OCI-LY3 (cell line): ENCODE results near the gene RFX2.

Experiments
- H2AFZ ChIP-seq: fragments of 200-600, 300-600 bp; shearing (Covaris generic); 2 replicates; pipeline ENCODE4 v1.6.0; 2014; ENCODE audit warnings: antibody characterized with exemption, low read depth, low read length
- H3K27ac ChIP-seq: fragments of 200-600, 300-600 bp; sonication (generic); 2 replicates; pipeline ENCODE4 v1.5.1; 2014; ENCODE audit warnings: mild to moderate bottlenecking, low read length, moderate library complexity, mixed read lengths
- H3K27me3 ChIP-seq: fragments of 200-600, 300-600 bp; sonication (generic); 2 replicates; pipeline ENCODE4 v1.6.1; 2014; ENCODE audit warnings: low read depth, low read length, mixed read lengths
- H3K36me3 ChIP-seq: fragments of 200-600, 300-600 bp; sonication (generic); replicated peaks from 2 replicates; pipeline ENCODE3; 2014; ENCODE audit warnings: low read depth, low read length, mixed read lengths
- H3K4me1 ChIP-seq: fragments of 300-600, 200-600 bp; sonication (generic); 2 replicates; pipeline ENCODE4 v1.6.1; 2014; ENCODE audit warnings: low read length, mixed read lengths
- H3K4me2 ChIP-seq: fragments of 200-600, 300-600 bp; sonication (generic); 2 replicates; pipeline ENCODE4 v1.6.1; 2014; ENCODE audit warnings: low read length, mixed read lengths
- H3K4me3 ChIP-seq: fragments of 300-600, 200-600 bp; sonication (generic); 2 replicates; pipeline ENCODE4 v1.5.1; 2014; ENCODE audit warnings: antibody characterized with exemption, mild to moderate bottlenecking, low read length, moderate library complexity
- H3K79me2 ChIP-seq: fragments of 300-600, 200-600 bp; shearing (Covaris generic); 2 replicates; pipeline ENCODE4 v1.6.1; 2014; ENCODE audit warnings: mild to moderate bottlenecking, low read length, mixed read lengths
- H3K9ac ChIP-seq: fragments of 300-600, 200-600 bp; shearing (Covaris generic); 2 replicates; pipeline ENCODE4 v1.6.0; 2014; ENCODE audit warnings: mild to moderate bottlenecking, low read length, moderate library complexity
- H3K9me3 ChIP-seq: fragments of 200-600, 300-600 bp; shearing (Covaris generic); 2 replicates; pipeline ENCODE4 v1.6.1; 2014; ENCODE audit warnings: low read length, mixed read lengths; ENCODE audit not compliant: insufficient read depth
- H4K20me1 ChIP-seq: fragments of 200-600, 300-600 bp; sonication (generic); 2 replicates; pipeline ENCODE4 v1.6.1; 2016; ENCODE audit warnings: low read length, mixed read lengths; ENCODE audit not compliant: insufficient read depth
- EZH2phosphoT487 ChIP-seq: fragments of 200-600 bp; shearing (Covaris generic); IDR thresholded peaks from 2 replicates; pipeline ENCODE4 v1.6.1; 2018; ENCODE audit warnings: antibody characterized with exemption, mixed run types, low read depth
- TF ChIP-seq, protein P1 (sequence below): fragments of 200-600, 300-600 bp; sonication (generic); IDR thresholded peaks from 2 replicates; pipeline ENCODE4 v1.5.1; 2014; ENCODE audit warnings: antibody characterized with exemption, low read length, low read depth

Gene RFX2

DNA sequence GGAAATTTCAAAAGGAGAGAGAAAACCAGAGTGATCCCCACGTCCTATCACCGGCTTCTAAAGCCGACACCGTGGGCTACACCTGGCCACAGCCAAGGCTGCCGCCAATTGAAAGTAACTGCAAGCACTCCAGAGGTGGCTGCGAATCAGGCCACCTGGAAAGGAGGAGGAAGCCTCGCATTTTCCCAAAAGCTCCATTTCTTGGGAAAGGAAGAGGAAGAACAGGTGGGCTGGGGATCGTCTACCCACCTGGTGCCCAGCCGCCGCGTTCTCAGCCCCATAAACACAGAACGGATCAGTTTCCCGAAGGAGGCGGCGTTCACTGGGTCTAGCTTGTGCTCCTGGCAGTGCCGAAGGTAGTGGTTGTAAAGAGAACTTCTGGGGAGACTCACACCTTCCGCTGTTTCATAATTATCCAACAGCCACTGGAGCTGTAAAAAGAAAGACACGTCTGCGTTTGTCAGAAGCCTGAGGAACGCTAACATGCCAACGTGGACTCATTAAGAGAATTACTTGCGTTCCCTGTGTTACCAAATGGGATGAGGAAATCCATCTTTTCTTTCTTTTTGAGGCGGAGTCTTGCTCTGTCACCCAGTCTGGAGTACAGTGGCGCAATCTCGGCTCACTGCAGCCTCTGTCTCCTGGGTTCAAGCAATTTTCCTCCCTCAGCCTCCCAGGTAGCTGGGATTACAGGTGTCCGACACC lies 94.3 kb downstream of the RFX2 start:
- H2AFZ ChIP-seq = no peak overlapping the region
- no peak overlapping the region for H3K4me3 ChIP-seq
- no peaks in the 10 kb centered on the region for H3K4me1 ChIP-seq

DNA sequence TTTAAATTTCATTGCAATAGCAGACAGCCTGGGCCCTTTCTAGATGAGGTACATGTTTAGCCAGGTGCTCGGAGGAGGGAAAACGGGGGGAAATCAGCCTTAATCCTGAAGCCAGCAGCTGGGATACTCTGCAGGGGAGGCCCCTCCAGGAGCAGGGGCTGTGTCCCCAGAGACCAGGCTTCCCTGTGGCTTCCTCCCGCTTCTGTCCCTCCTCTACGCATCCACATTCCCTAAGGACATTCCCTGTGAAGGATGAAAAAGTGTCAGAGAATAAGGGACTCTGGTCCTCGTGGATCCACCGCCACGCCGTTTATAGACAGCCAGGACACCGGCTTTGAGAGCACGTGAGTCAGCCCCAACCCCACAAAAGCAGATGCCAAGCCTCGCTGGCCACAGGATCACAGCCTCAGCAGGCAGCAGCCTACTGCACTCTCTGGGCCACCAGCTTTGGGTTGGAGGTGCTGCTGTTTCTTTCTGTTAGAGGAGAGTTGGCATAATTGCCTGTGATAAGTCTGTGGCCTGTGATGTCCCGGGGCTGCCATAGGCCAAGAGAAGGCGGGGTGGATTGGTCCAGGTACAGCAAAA lies 95.7 kb downstream of the RFX2 start:
- Histone ChIP-seq H4K20me1 (no peaks in the 10 kb centered on the region), H3K4me2 (no peak overlapping the region), H3K27me3 (no peaks in the 10 kb centered on the region), H3K79me2 (no peaks in the 10 kb centered on the region), H3K36me3 (no peaks in the 10 kb centered on the region), H3K27ac (no peak overlapping the region), H3K9ac (no peak overlapping the region), H2AFZ (no peak overlapping the region), H3K9me3 (no peaks in the 10 kb centered on the region), H3K4me3 (no peak overlapping the region), H3K4me1 (no peaks in the 10 kb centered on the region)
- TF ChIP-seq, protein P1, sequence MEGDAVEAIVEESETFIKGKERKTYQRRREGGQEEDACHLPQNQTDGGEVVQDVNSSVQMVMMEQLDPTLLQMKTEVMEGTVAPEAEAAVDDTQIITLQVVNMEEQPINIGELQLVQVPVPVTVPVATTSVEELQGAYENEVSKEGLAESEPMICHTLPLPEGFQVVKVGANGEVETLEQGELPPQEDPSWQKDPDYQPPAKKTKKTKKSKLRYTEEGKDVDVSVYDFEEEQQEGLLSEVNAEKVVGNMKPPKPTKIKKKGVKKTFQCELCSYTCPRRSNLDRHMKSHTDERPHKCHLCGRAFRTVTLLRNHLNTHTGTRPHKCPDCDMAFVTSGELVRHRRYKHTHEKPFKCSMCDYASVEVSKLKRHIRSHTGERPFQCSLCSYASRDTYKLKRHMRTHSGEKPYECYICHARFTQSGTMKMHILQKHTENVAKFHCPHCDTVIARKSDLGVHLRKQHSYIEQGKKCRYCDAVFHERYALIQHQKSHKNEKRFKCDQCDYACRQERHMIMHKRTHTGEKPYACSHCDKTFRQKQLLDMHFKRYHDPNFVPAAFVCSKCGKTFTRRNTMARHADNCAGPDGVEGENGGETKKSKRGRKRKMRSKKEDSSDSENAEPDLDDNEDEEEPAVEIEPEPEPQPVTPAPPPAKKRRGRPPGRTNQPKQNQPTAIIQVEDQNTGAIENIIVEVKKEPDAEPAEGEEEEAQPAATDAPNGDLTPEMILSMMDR = no peak
- TF ChIP-seq EZH2phosphoT487 = no peak

More for the DNA sequence above, 94.3 kb downstream of the RFX2 start:
- Histone ChIP-seq H3K27me3 (no peaks in the 10 kb centered on the region), H3K27ac (no peak overlapping the region), H3K4me2 (no peak overlapping the region), H4K20me1 (no peaks in the 10 kb centered on the region), H3K9ac (no peak overlapping the region), H3K9me3 (no peaks in the 10 kb centered on the region), H3K36me3 (no peaks in the 10 kb centered on the region), H3K79me2 (no peaks in the 10 kb centered on the region)
- no peak for TF ChIP-seq EZH2phosphoT487
- TF ChIP-seq, protein P1 = no peak

DNA sequence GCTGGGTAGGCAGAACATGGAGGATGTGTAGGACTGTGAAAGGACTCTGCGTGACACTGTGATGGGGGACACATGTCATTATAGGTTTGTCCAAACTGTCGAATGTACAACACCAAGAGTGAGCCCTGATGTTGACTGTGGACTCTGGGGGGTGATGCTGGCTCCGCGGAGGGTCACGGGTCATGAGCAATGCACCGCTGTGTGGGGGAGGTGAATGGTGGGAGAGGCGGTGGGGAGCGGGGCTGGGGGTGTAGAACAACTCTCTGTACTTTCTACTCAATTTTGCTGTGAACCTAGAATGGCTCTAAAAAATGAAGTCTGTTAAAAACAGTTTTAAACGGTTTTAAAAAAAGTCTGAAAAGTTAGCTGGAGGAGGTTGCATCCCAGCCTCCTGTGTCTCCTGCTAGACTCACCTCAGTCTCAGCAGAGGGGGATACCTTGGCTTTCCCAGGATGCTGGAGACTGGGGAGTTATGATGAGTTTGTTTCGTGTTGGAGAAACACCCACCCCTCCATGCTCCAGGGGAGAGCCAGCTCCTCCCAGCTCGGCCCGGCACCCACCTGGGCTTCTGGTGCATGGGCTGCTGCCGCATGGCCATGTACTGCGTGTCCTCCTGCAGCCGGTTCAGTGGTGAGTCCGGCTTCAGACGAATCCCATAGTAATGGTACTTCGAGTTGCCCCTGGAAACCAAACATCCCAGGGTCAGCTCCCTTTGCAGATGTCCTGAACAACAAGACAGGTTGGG lies 97.7 kb downstream of the RFX2 start:
- no peak for TF ChIP-seq EZH2phosphoT487
- TF ChIP-seq, protein P1 = no peak
- no peaks in the 10 kb centered on the region for H3K27me3 ChIP-seq
- H3K27ac ChIP-seq = no peak overlapping the region
- no peak overlapping the region for H3K4me2 ChIP-seq
- H3K9ac ChIP-seq = no peak overlapping the region
- H3K9me3 ChIP-seq = no peaks in the 10 kb centered on the region
- H4K20me1 ChIP-seq = no peaks in the 10 kb centered on the region
- H3K4me3 ChIP-seq = no peak overlapping the region
- no peaks in the 10 kb centered on the region for H3K36me3 ChIP-seq
- H2AFZ ChIP-seq = no peak overlapping the region
- H3K4me1 ChIP-seq = no peaks in the 10 kb centered on the region
- H3K79me2 ChIP-seq = no peaks in the 10 kb centered on the region

DNA sequence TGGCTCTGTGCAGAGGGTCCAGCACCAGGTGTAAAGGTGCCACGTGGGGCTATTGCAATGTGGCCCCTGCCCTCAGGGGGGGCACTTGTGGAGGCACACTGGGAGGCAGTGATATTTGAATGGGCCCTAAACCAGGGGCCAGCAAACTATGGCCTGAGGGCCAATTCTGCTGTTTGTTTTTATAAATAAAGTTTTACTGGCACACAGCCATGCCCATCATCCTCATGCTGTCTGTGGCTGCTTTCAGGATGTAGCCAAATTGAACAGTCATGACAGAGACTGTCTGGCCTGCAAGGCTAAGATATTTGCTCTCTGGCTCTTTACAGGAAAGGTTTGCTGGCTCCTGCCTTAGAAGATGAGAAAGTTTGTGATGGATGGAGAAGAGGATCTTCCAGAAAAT lies 98.5 kb downstream of the RFX2 start:
- H3K27ac ChIP-seq = no peak overlapping the region
- H3K4me2 ChIP-seq = no peak overlapping the region
- TF ChIP-seq, protein P1 = no peak
- TF ChIP-seq EZH2phosphoT487 = no peak
- no peaks in the 10 kb centered on the region for H4K20me1 ChIP-seq
- H3K79me2 ChIP-seq = no peaks in the 10 kb centered on the region
- H3K4me1 ChIP-seq = no peaks in the 10 kb centered on the region
- H3K9me3 ChIP-seq = no peaks in the 10 kb centered on the region
- H3K4me3 ChIP-seq = no peak overlapping the region
- H3K27me3 ChIP-seq = no peaks in the 10 kb centered on the region
- no peak overlapping the region for H2AFZ ChIP-seq
- no peak overlapping the region for H3K9ac ChIP-seq
- H3K36me3 ChIP-seq = no peaks in the 10 kb centered on the region
